Stimulated activated CD4-positive, alpha-beta T cell treated with anti-CD3 and anti-CD28 coated beads, Interleukin-15, amount 100 ng/mL, for 48 hours (primary cell): ENCODE data around the gene GNA14.

Source experiments
- DNase-seq, 2 donors: peaks; one replicate each; pipeline ENCODE4 v3.0.0-alpha.2; 2020; ENCODE audit warnings: low read depth in 2 of 2

Gene GNA14

GRCh38 chr9:77489405-77490163 lies 158.5 kb downstream of the GNA14 start:
- peak; percentile 22 to 25 for DNase-seq

DNA sequence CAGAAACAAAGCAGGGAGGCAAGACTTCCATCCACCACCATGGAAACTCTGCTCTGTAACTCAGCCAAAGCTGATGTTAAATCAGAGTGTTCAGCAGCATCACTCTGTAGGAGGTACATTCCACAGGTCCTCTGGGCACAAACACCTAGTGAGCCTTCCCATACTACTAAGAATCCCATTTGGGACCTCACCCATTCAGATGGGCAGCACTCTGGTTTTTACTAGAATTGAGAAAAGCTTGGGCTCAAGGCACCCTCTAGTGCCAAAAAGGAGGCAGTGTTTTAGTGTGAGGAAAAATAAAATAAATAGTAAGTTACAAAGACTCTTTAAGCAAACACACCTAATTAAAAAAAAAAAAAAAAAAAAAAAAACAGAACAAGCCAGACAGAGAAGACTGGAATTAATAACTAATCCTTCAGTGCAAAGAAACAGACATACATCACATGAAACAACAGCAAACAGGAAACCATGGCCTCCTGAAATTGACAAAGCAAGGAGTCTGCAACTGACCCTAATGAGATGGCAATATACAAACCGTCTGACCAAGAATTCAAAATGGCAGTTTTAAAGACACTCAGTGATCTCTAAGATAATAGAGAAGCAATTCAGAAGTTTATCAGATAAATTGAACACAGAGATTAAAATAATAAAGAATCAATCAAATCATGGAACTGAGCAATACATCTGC lies 159.5 kb downstream of the GNA14 start:
- DNase-seq, result no peak

- no peak for DNase-seq
Observed at GRCh38 chr9:77486968-77487367, 161.2 kb downstream of the GNA14 start.

GRCh38 chr9:77486463-77486862 lies 161.7 kb downstream of the GNA14 start:
- DNase-seq, result no peak

GRCh38 chr9:77475641-77476473 lies 172.3 kb downstream of the GNA14 start:
- peak; percentile 39 to 54 for DNase-seq

GRCh38 chr9:77474936-77475335 lies 173.2 kb downstream of the GNA14 start:
- no peak for DNase-seq

DNA sequence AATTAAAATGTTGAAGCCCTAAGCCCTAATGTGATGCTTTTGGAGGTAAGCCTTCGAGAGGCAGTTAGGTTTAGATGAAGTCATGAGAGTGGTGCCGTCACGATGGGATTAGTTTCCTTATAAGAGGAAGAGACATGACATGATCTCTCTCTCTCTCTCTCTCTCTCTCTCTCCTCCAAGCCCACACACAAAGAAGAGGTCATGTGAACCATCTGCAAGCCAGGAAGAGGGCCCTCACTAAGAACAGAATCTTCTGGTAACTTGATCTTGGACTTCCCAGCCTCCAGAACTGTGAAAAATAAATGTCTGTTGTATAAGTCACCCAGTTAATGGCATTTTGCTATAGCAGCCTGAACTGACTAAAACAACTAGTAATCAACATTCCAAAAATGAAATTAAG lies 175.5 kb downstream of the GNA14 start:
- no peak for DNase-seq

- no peak for DNase-seq
Observed at GRCh38 chr9:77471572-77471971, 176.6 kb downstream of the GNA14 start.

DNA sequence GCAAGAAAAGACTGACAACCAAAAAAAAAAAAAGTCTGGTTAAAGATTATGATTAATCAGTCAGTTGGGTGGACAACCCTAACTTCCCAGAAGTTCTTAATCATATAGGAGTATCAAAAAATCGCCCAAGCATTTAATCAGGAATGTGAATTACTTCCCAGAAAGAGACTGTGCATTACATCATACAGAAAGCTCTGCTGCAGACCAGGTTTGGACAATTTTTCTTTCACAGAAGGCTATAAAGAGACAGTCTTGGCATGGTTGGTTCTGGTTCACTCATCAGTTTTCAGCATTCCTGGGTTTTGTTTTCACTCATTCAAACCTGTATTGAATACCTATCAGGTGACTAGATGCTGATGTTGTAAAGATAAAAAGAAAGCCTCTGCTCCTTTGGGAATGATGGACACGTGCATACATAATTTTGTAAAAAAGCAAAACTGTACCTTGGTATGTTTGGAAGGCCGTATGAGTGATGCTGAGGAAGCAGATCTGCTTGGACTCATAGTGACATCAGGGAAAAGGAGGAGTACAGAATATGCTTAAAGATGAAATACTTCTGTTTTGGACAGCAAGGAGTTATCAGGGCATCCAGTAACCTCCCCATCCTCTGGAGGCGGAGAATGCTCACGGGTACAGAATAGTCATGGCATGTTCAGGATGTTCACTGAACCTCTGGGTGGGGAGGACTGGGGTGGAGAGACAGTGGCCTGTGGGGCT lies 178.4 kb downstream of the GNA14 start:
- DNase-seq, result no peak

DNA sequence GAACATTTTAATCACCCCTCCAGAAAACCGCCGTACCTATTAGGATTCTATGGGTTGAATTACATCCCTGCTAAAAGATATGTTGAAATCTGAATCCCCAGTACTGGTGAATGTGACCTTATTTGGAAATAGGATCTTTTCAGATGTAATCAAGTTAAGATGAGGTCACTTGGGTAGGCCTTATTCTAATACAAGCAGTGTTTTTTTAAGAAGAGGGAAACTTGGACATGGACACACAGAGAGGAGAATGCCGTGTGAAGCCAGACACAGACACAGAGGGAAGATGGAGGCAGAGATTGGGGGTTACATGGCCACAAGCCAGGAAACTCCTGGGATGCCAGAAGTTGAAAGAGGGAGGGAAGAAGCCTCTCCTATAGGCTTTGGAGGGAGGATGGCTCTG lies 183.5 kb downstream of the GNA14 start:
- no peak for DNase-seq

DNA sequence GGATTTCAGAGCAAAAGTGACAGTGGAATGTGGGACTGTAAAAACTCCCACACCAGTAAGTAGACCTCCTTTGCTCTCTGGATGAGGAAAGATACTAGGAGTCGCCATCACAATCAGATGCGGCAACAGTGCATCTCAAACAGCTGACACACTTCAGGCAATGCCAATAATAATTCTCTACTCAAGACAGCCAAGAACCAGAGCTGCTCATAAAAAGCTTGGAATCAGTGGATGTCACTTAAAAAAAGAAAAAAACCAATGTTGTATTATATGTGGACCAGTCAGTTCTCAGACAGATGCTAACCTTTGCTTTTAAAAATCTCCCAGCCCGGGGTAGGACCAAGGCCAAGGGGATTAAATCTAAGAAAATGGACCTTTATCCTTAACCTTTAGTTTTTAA lies 185.0 kb downstream of the GNA14 start:
- DNase-seq, result no peak

GRCh38 chr9:77462066-77462465 lies 186.1 kb downstream of the GNA14 start:
- no peak for DNase-seq

GRCh38 chr9:77460938-77461337 lies 187.2 kb downstream of the GNA14 start:
- DNase-seq, result no peak

DNA sequence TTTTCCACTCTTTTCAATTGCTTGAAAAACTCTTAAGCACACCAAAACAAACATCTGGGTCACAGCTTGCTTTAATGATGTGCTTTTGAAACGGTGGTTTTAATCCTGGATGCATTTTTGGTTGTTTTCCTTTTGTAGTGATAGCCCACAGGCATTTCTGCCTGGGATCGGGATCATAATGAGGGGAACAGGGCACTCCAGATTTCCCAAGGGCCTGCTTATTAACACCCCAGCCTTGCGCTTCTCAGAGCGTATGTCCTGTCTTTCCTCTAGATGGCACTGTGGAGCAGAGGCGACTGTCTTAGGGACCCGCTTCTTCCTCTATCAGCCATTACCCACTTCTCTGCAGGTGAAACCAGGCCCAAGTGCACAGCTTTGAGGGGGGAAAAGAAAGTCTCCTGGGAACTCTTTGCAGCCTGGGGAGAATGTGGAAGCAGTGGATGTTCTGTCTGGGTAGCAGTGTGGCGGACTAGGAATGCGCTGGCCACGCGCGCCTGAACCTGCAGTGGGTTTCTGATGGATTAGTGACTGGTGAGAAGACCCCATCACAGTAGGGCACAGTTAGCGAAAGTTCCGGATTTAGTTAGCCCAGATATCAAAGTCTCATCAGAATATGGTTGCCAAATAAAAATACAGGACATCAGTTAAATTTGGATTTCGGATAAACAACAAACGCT lies 190.1 kb downstream of the GNA14 start:
- peak; percentile 30 to 42 for DNase-seq

DNA sequence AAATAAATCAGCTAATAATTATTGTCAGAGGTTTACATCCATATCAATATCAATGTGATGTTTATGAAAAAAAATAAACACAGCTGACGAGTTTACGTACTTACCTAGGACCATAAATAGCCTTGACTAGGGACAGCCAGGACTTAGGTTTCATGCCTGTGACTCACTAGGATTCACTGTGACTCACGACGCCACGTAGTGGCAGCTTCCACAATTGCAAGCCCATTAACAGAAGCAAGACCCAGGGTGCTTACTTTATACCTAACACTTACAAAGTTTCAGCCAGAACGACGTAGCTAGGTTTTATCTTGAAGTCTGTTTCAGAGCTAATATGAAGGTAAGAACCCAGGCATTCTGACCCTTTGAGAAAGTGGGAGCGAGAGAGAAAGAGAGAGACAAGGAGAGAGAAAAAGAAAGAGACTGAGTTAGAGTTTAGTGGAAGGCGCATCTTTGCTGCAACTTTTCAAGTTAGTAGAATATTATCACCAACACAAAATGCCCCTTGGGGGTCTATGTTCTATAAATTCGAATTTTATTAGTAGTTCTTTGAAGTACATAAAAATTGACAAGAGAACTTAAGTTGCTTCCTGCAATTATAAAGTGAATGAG lies 191.2 kb downstream of the GNA14 start:
- DNase-seq, result peak; percentile 62 to 77

DNA sequence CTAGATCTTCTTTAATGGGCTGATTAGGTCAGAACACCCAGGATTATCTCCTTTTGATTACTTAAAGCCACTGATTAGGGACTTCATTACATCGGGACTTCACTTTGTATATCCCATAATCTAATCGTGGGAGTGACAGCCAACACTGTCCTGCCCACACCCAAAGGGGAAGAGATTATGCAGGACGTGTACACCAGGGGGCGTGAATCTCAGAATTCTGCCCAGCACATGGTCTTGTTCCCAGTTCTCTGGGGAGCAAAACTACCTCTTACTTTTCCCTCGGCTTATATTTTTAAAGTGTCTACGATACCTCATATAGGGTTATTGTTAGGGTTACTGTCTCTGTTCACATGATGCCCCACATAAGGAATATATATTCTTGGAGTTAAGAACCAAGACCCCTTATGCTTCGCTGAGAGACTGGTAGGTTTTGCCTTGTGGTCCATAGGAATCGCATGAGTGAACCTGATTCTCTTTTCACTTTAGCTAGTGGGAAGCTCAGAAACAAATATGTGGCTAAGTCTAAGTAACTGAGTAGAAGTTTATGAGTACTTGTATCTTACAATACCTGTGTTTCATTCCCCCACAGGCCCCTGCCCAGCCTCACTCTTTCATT lies 192.7 kb downstream of the GNA14 start:
- peak in 1 of 2 donors; percentile 35 for DNase-seq

GRCh38 chr9:77454663-77455062 lies 193.5 kb downstream of the GNA14 start:
- no peak for DNase-seq

GRCh38 chr9:77453825-77454647 lies 194.1 kb downstream of the GNA14 start:
- DNase-seq, result no peak

- no peak for DNase-seq
Observed at GRCh38 chr9:77451507-77451906, 196.6 kb downstream of the GNA14 start.

DNA sequence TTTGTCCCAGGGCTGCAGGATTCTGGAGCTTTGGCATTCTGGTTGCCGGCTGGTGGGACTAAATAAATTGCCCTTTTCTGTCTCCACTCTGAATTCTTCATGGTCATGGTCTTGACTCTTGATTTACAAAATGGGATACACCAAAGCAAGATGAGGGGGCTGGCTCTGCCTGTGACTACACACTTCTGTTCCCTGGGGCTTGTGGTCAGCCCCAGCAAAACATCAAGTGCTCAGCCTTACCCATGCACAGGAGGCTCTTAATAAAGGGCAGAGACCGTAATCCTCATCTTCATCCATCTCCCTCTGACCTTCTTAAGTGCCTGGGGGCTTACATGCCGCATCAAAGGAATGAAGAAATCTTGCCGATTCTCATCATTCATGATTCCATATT lies 198.0 kb downstream of the GNA14 start:
- no peak for DNase-seq
